SK-MEL-5 (cell line): ENCODE data around the gene TPM2. TPM values are rescaled to one million over a fixed set of nuclear protein-coding genes. Genes with fewer than 3 reads are reported as not detected.

ENCODE experiments used
- DNase-seq: peaks from one replicate; pipeline ENCODE4 v3.0.0-alpha.2; 2016; ENCODE audit warnings: low read depth, low spot score
- in situ Hi-C: cut with HindIII; loops from 2 replicates; pipeline ENCODE4 v1.10.0; 2016; ENCODE audit warnings: low sequenced_read_pairs, high pct_unique_total_duplicates, low pct_unique_long_range_greater_than_20kb
- total RNA-seq: library from RNA; depleted of rRNA; stranded (reverse); fragments of >200 nt; shearing (Covaris generic); gene quantifications from 2 replicates; pipeline ENCODE4 v1.2.3, GENCODE V29; 2014

The TPM2 gene
- total RNA-seq, 1 experiment from 2014 or later: 3.8 TPM

DNA sequence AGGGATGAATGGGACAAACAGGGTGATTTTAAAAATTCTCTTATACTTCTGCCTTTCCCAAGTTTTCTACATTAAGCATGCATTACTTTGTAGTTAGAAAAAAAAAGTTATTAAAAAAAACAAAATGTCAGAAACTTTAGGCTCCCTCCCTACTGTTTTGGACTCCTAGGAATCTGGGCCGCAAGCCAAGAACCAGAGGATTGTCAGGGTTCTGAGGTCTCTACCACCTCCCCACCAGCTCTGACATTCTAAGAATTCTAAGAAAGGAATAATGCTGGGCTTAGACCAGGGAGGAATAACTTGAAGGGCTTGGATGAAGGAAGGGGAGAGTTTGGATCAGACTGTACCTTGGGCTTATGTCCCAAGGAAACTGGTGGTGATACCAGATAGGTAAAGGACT lies 23.7 kb downstream of the TPM2 start:
- in situ Hi-C loops: no loop called here
- no peak for DNase-seq

DNA sequence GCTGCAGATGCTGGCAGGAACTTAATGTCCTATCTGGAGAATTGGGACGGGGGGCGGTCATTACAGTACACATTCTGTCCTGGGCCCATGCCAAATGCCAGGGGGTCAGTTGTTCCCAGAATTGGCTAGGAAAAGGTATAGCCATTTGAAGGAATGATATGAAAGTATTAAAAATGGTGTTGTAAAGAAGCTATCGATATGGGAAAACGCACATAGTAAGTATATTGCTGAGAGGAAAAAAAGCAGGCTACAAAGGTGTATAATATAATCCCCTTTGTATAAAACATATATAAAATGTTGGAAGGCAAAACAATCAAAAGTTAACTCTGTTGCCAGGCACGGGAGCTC lies 24.3 kb downstream of the TPM2 start:
- no peak for DNase-seq
- in situ Hi-C loops: no loop called here

DNA sequence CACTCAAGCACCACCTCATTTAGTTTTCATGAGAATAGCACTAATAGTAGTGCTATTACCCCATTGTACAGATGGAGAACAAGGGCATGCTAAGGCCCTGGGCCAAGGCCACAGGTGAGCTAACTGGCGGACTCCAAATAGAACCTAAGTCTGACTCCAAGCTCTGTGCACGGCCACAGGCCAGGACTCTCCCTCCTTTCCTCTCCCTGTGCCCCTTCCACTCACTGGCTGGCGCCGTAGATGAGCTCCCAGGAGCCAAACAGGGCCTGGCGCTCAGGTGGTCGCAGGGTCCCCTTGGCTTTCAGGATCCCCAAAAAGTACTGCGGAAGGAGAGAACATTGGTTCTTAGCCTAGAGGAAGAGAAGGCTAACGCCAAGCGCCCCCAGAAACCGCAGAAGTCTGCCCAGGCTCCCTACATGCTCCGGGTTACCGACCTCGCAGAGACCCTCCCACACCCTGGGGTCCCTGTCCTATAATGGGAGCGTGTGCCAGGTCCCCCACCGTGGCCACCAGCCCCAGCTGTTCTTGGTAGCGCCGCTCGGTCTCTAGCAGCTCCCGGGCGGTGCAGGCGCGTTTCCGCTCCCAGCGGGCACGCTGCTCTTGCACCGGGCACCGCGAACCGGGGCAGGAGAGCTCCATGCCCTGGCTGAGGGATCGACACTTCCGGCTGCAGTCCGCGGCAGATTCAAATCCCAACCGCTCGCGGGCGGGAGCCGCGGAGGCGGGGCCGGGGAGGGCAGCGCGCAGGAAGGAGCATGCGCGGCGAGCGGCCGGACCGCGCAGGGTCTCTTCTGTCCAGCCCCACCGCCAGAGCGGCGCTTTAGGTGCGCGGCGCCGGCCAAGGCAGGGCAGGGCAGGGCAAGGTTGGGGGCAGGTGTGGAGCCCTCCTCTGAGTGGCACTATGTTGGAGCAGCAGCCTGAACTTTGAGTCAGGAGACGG lies 24.9 kb downstream of the TPM2 start, which contains the start of gene ARHGEF39:
TSS of gene ARHGEF39 (minus strand) at position 665 of the 940 bp plus-strand sequence. CDS start at position 639, 26 bp downstream.
- in situ Hi-C loops: no loop called here
- DNase-seq: peak; percentile 82

DNA sequence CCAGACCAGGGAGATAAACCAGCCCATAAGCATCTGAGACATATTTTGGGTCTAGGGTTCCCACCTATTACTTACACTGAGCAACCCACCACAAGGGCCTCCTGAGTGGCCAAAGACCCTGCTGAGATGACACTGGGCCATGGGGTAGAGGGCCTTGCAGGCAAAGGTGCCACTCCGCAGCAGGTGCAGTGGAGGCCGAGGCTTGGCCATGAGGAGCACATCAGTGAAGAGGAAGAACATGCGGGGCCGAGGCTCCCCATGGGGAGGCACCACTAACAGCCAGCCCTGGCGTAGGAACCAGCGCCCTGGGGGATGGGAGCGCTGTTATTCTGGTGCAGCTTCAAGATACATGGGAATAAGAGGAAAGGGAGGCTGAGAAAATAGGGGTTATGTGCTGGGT lies 27.3 kb downstream of the TPM2 start:
- no peak for DNase-seq
- in situ Hi-C loops: no loop called here

DNA sequence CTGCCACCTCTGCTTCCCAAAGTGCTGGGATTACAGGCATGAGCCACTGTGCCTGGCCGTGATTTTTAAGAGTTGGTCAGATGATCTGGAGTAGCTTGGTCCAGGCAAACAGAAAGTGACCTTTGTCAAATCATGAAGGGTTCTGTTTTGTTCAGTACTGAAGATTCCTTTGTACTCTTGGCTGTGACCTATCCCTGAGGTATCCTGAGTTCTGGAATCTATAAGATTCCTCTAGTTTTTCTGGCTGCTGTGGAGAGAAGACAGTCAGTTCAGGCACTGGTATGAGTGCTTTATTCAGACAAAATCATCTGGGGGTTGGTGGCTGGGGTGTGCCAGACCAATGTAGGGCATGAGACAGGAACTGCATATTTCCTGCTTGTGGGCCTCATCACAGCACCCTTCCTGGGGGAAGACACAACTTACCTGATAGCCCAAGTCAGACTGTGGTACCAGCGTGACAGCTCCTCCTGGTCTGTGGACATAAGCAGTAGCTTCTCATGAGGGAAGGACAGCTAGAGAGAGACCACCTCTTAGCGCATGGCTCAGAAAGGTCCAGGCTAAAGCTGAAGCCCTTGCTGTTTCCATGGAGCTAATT lies 27.9 kb downstream of the TPM2 start:
- in situ Hi-C loops: no loop called here
- peak; percentile 89 for DNase-seq

DNA sequence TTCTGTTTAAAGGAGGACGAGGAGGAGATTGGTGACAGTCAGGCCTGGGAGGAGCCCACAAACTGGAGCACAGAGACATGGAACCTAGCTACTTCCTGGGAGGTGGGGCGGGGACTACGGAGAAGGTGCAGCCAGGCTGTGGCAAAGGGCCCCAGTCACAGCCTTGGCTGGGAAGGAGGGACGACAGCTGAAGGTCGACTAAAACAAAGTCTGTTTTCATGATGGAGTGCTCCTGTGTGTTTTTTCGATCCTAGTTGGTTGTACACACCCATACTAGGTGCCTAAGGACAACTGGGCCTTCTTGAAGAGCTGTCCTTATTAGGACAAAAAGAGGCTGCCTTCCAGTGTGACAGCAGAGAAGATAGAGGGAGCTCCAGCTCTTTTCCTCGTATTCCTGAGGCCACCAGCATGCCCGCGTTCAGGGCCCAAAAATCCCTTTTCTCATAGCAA lies 28.7 kb downstream of the TPM2 start:
- in situ Hi-C loops: no loop called here
- peak; percentile 55 for DNase-seq

DNA sequence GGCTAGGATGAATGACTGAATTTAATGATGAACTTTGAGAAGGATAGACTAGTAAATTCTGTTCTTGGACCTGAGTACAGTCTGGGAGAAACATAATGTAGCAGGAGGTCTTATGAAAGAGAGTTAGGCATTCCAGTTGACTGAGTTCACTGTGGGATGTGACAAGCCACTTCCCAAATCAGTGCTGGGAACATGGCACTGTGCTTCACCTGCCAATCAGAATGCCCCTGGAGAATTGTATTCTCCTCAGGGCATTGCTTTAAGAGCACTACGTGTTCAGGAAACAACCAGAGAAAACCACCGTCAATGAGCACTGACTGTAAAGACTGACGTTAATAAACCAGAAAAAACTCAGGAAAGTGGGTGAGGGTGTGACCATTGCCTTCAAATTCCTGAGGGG lies 30.4 kb downstream of the TPM2 start:
- peak; percentile 58 for DNase-seq
- in situ Hi-C loops: no loop called here

DNA sequence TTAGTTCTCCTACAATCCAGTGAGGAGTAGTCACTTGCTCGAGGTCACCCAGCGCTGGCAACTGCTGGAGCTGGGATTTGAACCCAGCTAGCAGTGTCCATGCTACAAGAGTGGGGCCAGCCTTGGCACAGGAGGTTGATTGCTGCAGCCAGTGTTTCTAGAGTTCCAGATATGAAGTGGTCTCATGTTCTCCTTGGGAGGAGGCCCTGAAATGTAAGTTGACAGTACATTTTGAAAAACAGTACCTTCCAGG lies 30.8 kb downstream of the TPM2 start:
- peak; percentile 53 for DNase-seq
- in situ Hi-C loops: no loop called here

DNA sequence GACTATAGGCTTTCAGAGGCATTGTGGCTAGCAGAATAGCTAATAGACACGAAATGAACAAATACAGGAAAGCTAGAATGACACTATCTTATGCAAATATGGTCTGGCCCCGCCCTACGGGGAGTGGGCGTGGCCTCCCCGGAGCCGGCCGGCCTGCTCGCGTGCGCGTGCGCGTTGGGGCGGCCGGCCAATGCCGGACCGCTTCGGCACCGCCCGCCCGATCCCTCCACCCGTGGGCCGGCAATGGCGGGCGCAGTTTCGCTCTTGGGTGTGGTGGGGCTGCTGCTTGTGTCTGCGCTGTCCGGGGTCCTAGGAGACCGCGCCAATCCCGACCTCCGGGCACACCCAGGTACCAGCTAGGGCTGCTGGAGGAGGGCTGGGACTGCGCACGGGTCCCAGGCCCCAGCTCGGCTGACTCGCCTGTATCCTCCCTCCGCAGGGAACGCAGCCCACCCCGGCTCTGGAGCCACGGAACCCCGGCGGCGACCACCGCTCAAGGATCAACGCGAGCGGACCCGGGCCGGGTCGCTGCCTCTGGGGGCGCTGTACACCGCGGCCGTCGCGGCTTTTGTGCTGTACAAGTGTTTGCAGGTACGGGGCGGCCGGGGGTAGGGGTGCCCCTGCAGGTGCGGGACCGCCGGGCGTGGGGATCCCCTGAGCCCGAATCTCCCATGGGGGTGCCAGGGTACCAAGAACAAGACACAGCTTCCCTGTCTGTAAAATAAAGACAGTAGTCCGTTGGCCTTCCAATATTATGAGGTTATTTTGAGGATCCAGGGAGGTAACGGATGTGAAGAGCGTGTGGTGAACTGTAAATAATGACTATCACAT lies 31.4 kb downstream of the TPM2 start, which contains the start of gene CCDC107:
TSS of gene CCDC107 (plus strand) at position 156 of the 831 bp plus-strand sequence. CDS start at position 244, 88 bp downstream.
- in situ Hi-C loops: no loop called here
- peak; percentile 75 for DNase-seq

DNA sequence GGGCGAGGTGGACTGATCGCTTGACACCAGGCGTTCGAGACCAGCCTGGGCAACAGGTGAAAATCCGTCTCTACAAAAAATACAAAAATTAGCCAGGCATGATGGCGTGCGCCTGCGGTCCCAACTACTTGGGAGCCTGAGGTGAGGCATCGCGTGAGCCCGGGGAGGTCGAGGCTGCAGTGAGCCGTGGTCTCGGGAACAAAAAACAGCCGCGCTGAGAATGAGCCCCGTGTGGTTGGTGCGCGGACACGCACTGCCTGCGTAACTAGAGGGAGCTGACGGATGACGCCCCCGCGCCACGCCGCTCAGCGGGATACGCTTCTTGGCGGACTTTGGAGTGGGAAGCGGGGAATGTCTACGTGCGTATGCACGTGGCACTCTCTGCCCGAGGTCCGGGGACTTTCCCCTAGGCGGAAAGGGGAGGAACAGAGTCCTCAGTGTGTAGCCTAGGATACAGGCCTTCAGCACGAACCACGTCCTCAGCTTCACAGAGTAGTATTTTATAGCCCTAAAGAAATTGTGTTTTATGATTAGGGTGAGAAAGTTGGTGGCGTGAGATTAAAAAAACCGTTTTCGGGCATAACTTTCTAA lies 32.1 kb downstream of the TPM2 start, which contains the start of gene RMRP:
TSS of gene RMRP (minus strand) at position 474 of the 591 bp plus-strand sequence.
- in situ Hi-C loops: no loop called here
- DNase-seq: peak; percentile 99

DNA sequence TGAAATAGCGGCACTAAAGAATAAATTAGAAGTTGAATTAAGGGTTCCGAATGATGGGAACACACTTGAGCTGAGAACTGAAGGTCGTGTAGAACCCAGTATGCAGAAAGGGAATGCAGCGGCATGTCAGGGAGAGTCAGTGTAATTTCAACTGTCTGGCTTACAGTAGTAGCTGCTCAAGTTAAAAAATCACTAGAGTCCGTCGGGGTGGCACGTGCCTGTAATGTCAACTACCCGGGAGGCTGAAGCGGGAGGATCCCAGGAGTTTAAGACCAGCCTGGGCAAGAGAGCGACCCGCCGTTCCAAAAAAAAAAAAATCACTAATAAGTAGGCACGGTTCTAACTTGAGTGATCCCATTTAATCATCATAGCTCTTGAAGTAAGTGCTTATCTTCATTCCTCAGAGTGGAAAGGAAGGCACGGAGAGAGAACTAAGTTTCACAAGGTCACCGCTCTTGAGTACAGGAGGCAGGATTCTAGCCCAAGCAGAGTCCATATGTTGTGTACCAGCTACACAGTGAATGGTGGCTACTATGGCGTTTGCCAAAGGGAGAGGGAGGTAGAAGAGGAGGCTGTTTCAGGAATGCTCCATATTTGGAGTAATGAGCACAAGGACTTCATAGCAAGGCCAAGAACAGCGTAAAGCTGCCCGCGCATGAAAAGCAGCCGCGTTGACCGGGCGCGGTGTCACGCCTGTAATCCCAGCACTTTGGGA lies 32.7 kb downstream of the TPM2 start:
- in situ Hi-C loops: no loop called here
- DNase-seq: no peak

DNA sequence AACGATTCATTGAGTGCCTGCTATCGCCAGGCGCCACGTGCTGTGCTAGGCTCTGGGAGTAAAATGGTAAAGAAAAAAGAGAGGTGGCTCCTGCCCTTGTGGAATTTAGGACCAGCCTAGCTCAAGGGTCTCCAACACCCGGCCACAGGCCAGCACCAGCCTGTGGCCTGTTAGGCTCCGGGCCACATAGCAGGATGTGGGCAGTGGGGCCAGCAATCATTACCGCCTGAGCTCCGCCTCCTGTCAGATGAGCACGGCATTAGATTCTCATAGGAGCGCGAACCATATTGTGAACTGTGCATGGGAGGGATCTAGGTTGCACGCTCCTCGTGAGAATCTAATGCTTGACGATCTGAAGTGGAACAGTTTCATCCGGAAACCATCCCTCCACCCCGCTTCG lies 33.4 kb downstream of the TPM2 start:
- in situ Hi-C loops: no loop called here

DNA sequence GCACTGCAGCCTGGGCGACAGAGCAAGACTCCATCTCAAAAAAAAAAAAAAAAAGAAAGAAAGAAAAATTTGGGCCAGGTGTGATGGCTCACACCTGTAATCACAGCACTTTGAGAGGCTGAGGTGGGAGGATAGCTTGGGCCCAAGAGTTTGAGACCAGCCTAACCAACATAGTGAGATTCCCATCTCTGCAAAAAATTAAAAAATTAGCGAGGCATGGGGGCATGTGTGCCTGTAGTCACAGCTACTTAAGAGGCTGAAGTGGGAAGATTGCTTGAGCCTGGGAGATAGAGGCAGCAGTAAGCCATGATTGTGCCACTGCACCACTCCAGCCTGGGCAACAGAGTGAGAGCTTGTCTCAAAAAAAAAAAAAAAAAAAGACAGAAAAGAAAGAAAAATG lies 36.1 kb downstream of the TPM2 start:
- DNase-seq: no peak
- in situ Hi-C loops: no loop called here

More for the DNA sequence above, 33.4 kb downstream of the TPM2 start:
- DNase-seq: no peak

DNA sequence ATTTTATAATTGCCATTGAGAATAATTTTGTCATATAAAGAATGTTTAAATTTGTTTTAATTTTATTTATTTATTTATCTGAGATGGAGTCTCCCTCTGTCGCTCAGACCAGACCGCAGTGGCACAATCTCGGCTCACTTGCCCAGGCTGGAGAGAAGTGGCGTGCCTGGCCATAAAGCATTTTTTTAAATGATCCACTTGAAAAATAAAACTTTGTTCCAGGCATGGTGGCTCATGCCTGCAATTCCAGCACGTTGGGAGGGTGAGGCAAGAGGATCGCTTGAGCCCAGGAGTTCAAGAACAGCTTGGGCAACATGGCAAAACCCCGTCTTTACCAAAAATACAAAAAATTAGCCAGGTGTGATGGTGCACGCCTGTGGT lies 36.9 kb downstream of the TPM2 start:
- in situ Hi-C loops: no loop called here
- DNase-seq: no peak

DNA sequence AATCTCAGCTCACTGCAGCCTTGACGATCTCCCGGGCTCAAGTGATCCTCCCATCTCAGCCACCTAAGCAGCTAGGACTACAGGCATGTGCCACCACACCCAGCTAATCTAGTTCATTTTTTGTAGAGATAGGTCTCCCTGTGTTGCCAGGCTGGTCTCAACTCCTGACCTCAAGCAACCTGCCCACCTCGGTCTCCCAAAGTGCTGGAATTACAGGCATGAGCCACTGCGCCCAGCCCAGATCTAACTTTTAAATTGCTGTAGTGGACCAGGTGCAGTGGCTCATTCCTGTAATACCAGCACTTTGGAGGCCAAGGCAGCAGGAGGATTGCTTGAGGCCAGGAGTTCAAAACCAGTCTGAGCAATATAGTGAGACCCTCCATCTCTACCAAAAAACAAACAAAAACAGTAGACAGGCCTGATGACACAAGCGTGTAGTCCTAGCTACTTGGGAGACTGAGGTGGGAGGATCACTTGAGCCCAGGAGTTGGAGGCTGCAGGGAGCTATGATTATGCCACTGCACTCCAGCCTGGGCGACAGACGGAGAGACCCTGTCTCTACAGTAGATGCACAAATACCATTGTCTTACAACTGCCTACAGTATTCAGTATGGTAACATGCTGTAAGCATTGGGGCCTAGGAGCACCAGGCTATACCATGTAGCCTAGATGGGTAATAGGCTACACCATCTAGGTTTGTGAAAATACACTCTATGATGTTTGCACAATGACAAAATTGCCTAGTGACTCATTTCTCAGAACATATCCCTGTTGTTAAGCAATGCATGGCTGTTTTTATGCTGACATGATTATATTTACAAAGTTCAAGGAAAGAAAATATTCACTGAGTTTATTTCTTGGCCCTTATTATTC lies 37.5 kb downstream of the TPM2 start:
- no peak for DNase-seq
- in situ Hi-C loops: no loop called here

DNA sequence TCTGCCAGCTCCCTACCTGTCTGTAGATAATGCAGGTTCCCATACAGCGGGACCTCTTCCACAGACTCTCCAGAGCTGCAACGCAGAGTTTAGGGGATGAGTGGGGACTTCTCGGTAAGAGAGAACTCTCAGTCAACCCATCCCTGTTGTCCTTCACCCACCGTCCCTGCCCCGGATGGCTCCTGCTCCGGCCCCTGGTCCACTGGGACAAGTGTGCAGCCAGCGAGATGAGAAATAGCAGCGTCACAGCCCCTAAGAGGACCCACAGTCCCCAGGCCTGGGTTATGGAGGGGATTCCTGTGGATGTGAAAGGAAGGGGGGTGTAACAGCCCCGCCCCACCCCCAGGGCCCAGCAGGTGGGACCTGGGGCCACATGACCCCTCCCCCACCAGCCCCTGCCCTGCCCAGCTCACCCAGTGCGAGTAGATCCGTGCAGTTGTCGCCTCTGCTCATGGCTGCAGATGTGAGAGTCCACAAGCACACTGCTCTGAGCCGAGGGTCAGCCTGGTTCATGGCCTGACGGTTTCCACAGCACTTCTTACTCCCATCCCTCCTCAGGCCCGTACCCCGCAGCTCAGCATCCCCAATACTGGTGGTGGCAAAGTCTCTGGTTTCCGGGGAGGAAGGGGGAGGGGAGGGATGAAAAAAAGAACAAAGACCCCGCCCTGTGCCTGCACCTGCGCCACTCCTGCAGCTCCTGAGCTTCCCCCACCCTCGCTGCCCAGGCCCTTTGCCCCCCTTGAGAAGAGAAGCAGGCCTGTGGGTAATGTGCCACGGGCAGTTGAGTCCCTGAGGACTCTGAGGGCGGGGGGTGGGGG lies 39.2 kb downstream of the TPM2 start, which contains the start of gene SIT1:
TSS of gene SIT1 (minus strand) at position 591 of the 818 bp plus-strand sequence. CDS start at position 513, 78 bp downstream.
- in situ Hi-C loops: no loop called here
- no peak for DNase-seq
